Stimulated activated CD4-positive, alpha-beta T cell treated with anti-CD3 and anti-CD28 coated beads, Interleukin-1b, Interleukin-23, amount 100 ng/mL, for 1 hour (primary cell): ENCODE data around the gene XG.
"Not testable (repeated sequence)": the region's sequence is repeated elsewhere in the genome, so short reads cannot be mapped to it uniquely, and the experiment has no call there.

Source experiments
- DNase-seq, 2 donors: peaks; one replicate each; pipeline ENCODE4 v3.0.0-alpha.2; 2020; ENCODE audit warnings: low read depth in 2 of 2

Gene XG

GRCh38 chrX:2751874-2752300, at the start of gene XG:
TSS of gene XG (plus strand) at chrX:2752040. CDS start at chrX:2752275, 235 bp downstream.
- not testable (repeated sequence) for DNase-seq

GRCh38 chrX:2703991-2704369, 47.9 kb upstream of the XG start:
- DNase-seq = no peak

DNA sequence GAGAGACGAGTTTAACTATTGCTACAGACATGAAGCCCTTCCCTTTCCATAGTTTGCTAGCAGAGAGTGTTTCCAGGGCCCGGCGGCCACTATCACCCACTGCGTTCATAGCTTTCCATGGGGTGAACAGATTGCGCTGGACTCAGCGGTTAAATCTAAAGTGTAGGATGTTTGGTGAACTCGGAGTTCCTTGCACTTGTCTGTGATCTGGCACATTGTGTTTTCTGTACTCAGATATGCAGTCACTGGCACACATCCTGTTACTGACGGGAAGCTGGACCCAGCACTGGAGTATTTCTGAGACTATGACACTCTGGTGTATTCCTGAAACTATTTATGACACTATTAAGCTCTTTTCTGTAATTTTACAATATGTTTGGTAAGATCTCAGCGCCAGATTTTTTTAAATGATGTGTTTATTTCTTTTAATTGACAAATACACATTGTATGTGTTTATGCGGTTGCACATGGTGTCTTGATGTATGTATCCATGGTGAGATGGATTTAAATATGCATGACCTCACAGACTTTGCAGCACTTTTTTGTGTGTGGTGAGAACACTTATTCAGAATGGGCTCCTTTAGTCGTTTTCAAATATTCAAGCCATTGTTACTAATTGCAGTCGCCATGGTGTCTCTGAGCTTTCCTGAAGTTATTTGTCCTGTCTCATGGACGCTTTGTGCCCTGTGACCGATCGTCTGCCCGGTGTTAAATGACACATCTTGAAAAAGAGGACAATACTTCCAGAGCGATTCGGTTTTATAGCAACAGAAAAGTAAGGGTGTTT, 46.6 kb upstream of the XG start:
- no peak for DNase-seq

GRCh38 chrX:2707334-2707760, 44.5 kb upstream of the XG start:
- DNase-seq = no peak

GRCh38 chrX:2708021-2708420, 43.8 kb upstream of the XG start:
- DNase-seq = no peak

DNA sequence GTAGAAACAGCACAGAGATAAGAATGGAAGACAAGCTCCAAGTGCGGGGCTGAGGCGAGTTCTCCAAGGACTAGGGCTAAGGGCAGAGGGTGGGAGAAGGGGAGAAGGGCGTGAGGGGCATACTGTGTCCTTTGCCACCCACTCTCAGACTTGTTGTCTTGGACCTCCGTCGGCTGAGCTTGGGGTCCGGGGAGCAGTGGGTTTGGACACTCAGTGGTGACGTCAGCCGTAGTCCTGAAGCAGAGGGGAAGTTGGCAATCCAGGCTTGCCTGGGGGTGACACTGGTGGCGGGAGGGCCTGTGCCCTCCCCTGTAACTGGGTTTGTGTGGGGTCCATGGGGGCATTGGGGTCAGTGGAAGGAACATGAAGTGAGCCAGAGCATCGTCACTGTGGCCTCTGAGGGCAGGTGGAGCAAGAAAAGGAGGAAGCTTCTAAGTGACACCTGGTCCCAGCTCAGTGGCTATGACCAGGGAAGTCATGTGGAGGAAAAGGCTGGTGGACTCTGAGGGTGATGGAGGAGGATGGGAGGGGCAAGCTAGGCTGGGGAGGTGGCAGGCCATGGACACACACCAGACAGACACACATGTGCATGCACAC, 43.1 kb upstream of the XG start:
- no peak for DNase-seq

GRCh38 chrX:2709556-2709955, 42.3 kb upstream of the XG start:
- no peak for DNase-seq

GRCh38 chrX:2710041-2710840, 41.6 kb upstream of the XG start:
- no peak for DNase-seq

DNA sequence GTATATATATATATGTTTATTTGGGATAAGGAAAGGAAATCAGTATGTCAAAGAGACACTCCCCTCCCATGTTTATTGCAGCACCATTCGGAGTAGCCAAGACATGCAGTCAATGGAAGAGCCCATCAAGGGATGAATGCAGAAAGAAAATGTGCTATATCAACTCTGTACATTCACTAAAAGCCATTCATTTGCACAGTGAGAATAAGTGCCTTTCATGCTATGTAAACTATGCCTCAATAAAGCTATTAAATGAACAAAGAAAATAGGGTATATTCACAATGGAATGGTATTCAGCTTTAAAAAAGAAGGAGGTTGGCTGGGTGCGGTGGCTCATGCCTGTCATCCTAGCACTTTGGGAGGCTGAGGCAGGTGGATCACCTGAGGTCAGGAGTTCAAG, 40.4 kb upstream of the XG start:
- DNase-seq = no peak

GRCh38 chrX:2712428-2712827, 39.4 kb upstream of the XG start:
- DNase-seq = no peak

GRCh38 chrX:2712890-2713840, 38.7 kb upstream of the XG start:
- DNase-seq = no peak

GRCh38 chrX:2714551-2714950, 37.3 kb upstream of the XG start:
- DNase-seq = no peak

GRCh38 chrX:2715066-2715600, 36.7 kb upstream of the XG start:
- DNase-seq = no peak

GRCh38 chrX:2717312-2717711, 34.5 kb upstream of the XG start:
- DNase-seq = no peak

- DNase-seq = no peak
These were observed 33.0 kb upstream of the XG start for GRCh38 chrX:2718821-2719220.

GRCh38 chrX:2719774-2720447, 31.9 kb upstream of the XG start:
- DNase-seq = no peak

GRCh38 chrX:2723286-2723879, 28.5 kb upstream of the XG start:
- DNase-seq = no peak

DNA sequence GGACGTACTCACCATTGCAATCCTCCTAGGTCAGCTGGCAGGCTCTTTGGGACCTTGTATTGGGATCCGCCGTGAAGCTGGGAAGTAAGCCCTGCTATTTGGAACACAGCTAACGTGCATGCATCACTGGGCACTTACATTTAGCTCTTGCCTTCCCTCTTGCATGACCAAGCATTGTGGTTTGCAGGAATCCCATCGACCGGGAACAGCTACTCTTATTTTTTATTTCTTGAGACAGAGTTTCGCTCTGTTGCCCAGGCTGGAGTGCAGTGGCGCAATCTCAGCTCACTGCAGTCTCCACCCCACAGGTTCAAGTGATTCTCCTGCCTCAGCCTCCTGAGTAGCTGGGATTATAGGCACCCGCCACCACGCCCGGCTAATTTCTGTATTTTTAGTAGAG, 24.6 kb upstream of the XG start:
- DNase-seq = not testable (repeated sequence)

DNA sequence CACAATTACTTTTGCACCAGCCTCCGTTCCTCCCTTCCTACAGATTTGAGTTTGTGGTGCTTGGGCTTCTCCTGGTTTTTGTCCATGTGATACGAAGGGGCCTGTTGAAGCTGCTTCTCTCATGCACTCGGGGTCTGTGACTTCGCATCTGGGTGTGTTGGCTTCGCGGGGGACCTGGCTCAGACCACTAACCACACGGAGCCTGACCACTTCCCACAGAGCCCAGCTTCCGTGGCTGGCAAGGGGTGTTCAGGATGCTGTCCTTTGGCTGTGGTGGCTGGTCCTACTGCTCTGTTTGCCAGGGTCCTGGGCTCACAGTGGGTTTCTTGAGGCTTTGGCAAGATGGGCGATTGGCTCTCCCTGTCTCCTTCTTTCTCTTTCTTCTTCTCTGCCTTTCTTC, 19.8 kb upstream of the XG start:
- DNase-seq = no peak

DNA sequence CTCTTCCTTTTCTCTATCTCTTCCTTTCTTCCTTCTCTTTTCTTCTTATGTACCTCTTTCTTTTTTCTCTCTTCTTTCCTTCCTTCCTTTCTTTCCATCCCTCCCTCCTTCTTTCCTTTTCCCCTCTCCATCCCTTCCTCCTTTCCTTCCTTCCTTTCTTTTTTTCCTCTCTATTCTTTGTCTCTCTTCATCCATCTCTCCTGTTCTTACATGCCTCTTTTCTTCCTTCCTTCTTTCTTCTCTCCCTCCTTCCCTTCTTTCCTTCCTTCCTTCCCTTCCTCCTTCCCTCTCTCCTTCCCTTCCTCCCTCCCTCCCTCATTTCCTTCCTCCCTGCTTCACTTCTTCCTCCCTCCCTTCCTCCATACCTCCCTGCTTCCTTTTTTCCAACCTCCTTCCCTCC, 19.2 kb upstream of the XG start:
- DNase-seq = no peak
